K562 (cell line): ENCODE data around the gene MAN2A1. TPM values are rescaled to one million over a fixed set of nuclear protein-coding genes. Genes with fewer than 3 reads are reported as not detected.

Experiments
- ATAC-seq: fragments of 200-7000 bp; cut with Tn5 transposase; 3 replicates; pipeline ENCODE4 v1.9.1; 2020; ENCODE audit warnings: moderate library complexity
- BruUV-seq: library from RNA; stranded (reverse); fragments of 400-500 nt; replicated peaks from 2 replicates; lab custom pipeline; 2021; lab: Mats Ljungman, UMichigan
- CTCF ChIA-PET: fragments of 300-600 bp; formaldehyde crosslinking; extraction: SDS; loops from one replicate; lab custom pipeline; 2021; ENCODE audit warnings: low intra/inter-chr PET ratio; lab: Yijun Ruan, JAX
- POLR2A ChIA-PET: fragments of 300-600, 350-650 bp; sonication (Branson Sonifier 250); formaldehyde crosslinking; extraction: SDS; loops from one replicate; lab custom pipeline; 2021; ENCODE audit warnings: antibody characterized with exemption, inconsistent platforms; lab: Yijun Ruan, JAX
- DNase-seq, 4 experiments: peaks; one replicate each; pipeline versions ENCODE4 v3.0.0 to v3.0.0-alpha.2; 2011 to 2018; ENCODE audit warnings: low spot score in 3 of 4, mixed read lengths in 3 of 4; ENCODE audit errors: extremely low read depth in 1 of 4
- FAIRE-seq: peaks from 2 replicates; lab custom pipeline; 2011; peaks lifted over from hg19 to GRCh38; lab: Jason Lieb, UNC
- H2AFZ ChIP-seq: 2 replicates; pipeline ENCODE4 v1.6.0; 2011; ENCODE audit warnings: low read depth, low read length, control low read depth, inconsistent platforms
- H3K27ac ChIP-seq: fragments of 200-600 bp; 3 replicates; pipeline ENCODE4 v1.8.0; 2011; ENCODE audit warnings: low read depth, mild to moderate bottlenecking, control low read depth, inconsistent platforms, low read length, moderate library complexity, mixed read lengths; ENCODE audit errors: extremely low read depth
- H3K27me3 ChIP-seq, 2 experiments: fragments of 300-600 bp in 1 of 2; 2 replicates in 1 of 2; 3 replicates in 1 of 2; pipeline versions ENCODE4 v1.6.0 to v1.8.0; 2011; ENCODE audit warnings: inconsistent platforms in 2 of 2, low read length in 2 of 2, mild to moderate bottlenecking in 1 of 2, mixed read lengths in 1 of 2, moderate library complexity in 1 of 2; ENCODE audit not compliant: control insufficient read depth in 2 of 2, insufficient read depth in 2 of 2
- H3K36me3 ChIP-seq: fragments of 300-600 bp; 3 replicates; pipeline ENCODE4 v1.8.0; 2011; ENCODE audit warnings: mild to moderate bottlenecking, low read length, inconsistent platforms; ENCODE audit not compliant: control insufficient read depth, insufficient read depth
- H3K4me1 ChIP-seq, 2 experiments: fragments of 200-600 bp in 1 of 2; replicated peaks in 1 of 2; 2 replicates in 1 of 2; 3 replicates in 1 of 2; pipeline versions ENCODE4 v1.5.1 to v1.8.0; 2011; ENCODE audit warnings: inconsistent platforms in 2 of 2, low read length in 2 of 2, mild to moderate bottlenecking in 1 of 2, mixed read lengths in 1 of 2, moderate library complexity in 1 of 2; ENCODE audit not compliant: control insufficient read depth in 2 of 2, insufficient read depth in 2 of 2
- H3K4me2 ChIP-seq: 2 replicates; pipeline ENCODE4 v1.6.1; 2011; ENCODE audit warnings: low read length, control low read depth, inconsistent platforms, mixed read lengths; ENCODE audit not compliant: insufficient read depth
- H3K4me3 ChIP-seq: fragments of 200-600 bp; sonication (generic), shearing (Covaris generic); 2 replicates; pipeline ENCODE4 v1.5.1; 2016; ENCODE audit warnings: control low read depth, inconsistent platforms
- H3K79me2 ChIP-seq: fragments of 200-600 bp; 3 replicates; pipeline ENCODE4 v1.8.0; 2011; ENCODE audit warnings: low read length, inconsistent platforms; ENCODE audit not compliant: control insufficient read depth, insufficient read depth
- H3K9ac ChIP-seq, 2 experiments: 2 replicates each; pipeline versions ENCODE4 v1.6.0 to v1.6.1; 2011; ENCODE audit warnings: low read depth in 2 of 2, low read length in 2 of 2, control low read depth in 1 of 2, inconsistent platforms in 1 of 2, mild to moderate bottlenecking in 1 of 2, mixed read lengths in 1 of 2; ENCODE audit not compliant: insufficient read depth in 1 of 2
- H3K9me1 ChIP-seq: one replicate; pipeline ENCODE4 v1.6.0; 2011; ENCODE audit warnings: inconsistent platforms, mild to moderate bottlenecking, low read length, moderate library complexity; ENCODE audit not compliant: control insufficient read depth, insufficient read depth
- H3K9me3 ChIP-seq: replicated peaks from 2 replicates; pipeline ENCODE4 v1.5.1; 2011; ENCODE audit warnings: low read depth, low read length, inconsistent platforms; ENCODE audit not compliant: control insufficient read depth, insufficient read depth
- H4K20me1 ChIP-seq: replicated peaks from 2 replicates; pipeline ENCODE4 v1.6.1; 2011; ENCODE audit warnings: low read length, inconsistent platforms, mixed read lengths; ENCODE audit not compliant: control insufficient read depth, insufficient read depth
- AFF1 ChIP-seq, 2 experiments: fragments of 450-650 bp; IDR thresholded peaks; 2 replicates each; pipeline ENCODE4 v1.6.1; 2018; ENCODE audit warnings: mild to moderate bottlenecking in 2 of 2, low read depth in 1 of 2; ENCODE audit not compliant: partially characterized antibody in 2 of 2
- DPF2 ChIP-seq: fragments of 450-650 bp; IDR thresholded peaks from 2 replicates; pipeline ENCODE4 v1.6.1; 2016
- E2F4 ChIP-seq: sonication (generic); formaldehyde crosslinking; IDR thresholded peaks from 2 replicates; pipeline ENCODE4 v1.8.0; 2022; ENCODE audit warnings: mild to moderate bottlenecking, low read depth, missing genetic modification reagents
- FOXA3 ChIP-seq, 2 experiments: fragments of 450-650 bp in 1 of 2; sonication (generic) in 1 of 2; formaldehyde crosslinking; IDR thresholded peaks in 1 of 2; conservative IDR thresholded peaks in 1 of 2; 2 replicates each; pipeline versions ENCODE4 v1.4.0 to v1.8.0; 2020 to 2022; ENCODE audit warnings: mild to moderate bottlenecking in 2 of 2, missing genetic modification reagents in 1 of 2
- GATAD2A ChIP-seq: fragments of 450-650 bp; IDR thresholded peaks from 2 replicates; pipeline ENCODE4 v1.6.1; 2017
- MAFF ChIP-seq: IDR thresholded peaks from 2 replicates; pipeline ENCODE4 v1.6.1; 2012; ENCODE audit warnings: low read length, improper control_type of control experiment
- MAZ ChIP-seq, 2 experiments: fragments of 450-650 bp in 1 of 2; sonication (generic) in 1 of 2; formaldehyde crosslinking; IDR thresholded peaks in 1 of 2; conservative IDR thresholded peaks in 1 of 2; 2 replicates each; pipeline versions ENCODE4 v1.4.0 to v1.5.0; 2020; ENCODE audit warnings: mild to moderate bottlenecking in 1 of 2, missing genetic modification reagents in 1 of 2
- NFE2L1 ChIP-seq: fragments of 450-650 bp; IDR thresholded peaks from 2 replicates; pipeline ENCODE4 v1.6.1; 2016; ENCODE audit warnings: missing genetic modification characterization, low read depth, mild to moderate bottlenecking, missing compliant biosample characterization, moderate library complexity, borderline replicate concordance
- SPI1 ChIP-seq: IDR thresholded peaks from 2 replicates; pipeline ENCODE4 v1.6.1; 2011; ENCODE audit warnings: low read depth, low read length, control low read depth, borderline replicate concordance
- TGIF2 ChIP-seq: sonication (generic); formaldehyde crosslinking; IDR thresholded peaks from 2 replicates; pipeline ENCODE4 v1.8.1; 2022; ENCODE audit warnings: mild to moderate bottlenecking, missing genetic modification reagents, moderate library complexity
- TOE1 ChIP-seq, 2 experiments: fragments of 450-650 bp in 1 of 2; sonication (generic) in 1 of 2; formaldehyde crosslinking in 1 of 2; IDR thresholded peaks; 2 replicates each; pipeline versions ENCODE4 v1.7.1 to v1.8.0; 2016 to 2022; ENCODE audit warnings: borderline replicate concordance in 2 of 2, mild to moderate bottlenecking in 2 of 2, antibody characterized with exemption in 1 of 2, inconsistent platforms in 1 of 2, low read depth in 1 of 2, missing genetic modification reagents in 1 of 2, moderate library complexity in 1 of 2
- YY1 ChIP-seq, 3 experiments: IDR thresholded peaks; 2 replicates each; pipeline ENCODE4 v1.6.1; 2011; ENCODE audit warnings: low read length in 2 of 3, mild to moderate bottlenecking in 2 of 3, moderate library complexity in 2 of 3, borderline replicate concordance in 1 of 3, control low read depth in 1 of 3, low read depth in 1 of 3; ENCODE audit not compliant: insufficient read depth in 3 of 3, insufficient replicate concordance in 2 of 3, control insufficient read depth in 1 of 3, insufficient read length in 1 of 3; ENCODE audit errors: extremely low read depth in 1 of 3
- ZNF507 ChIP-seq: conservative IDR thresholded peaks from 2 replicates; pipeline ENCODE4 v1.6.1; 2017; ENCODE audit warnings: missing genetic modification characterization, missing compliant biosample characterization
- ZNF639 ChIP-seq, 2 experiments: fragments of 200-800 bp in 1 of 2; sonication (Bioruptor generic) in 1 of 2; sonication (generic) in 1 of 2; formaldehyde crosslinking in 1 of 2; IDR thresholded peaks in 1 of 2; conservative IDR thresholded peaks in 1 of 2; 2 replicates each; pipeline versions ENCODE4 v1.5.0 to v1.6.1; 2016 to 2020; ENCODE audit warnings: missing compliant biosample characterization in 1 of 2, missing genetic modification characterization in 1 of 2, missing genetic modification reagents in 1 of 2
- WGBS: fragments of 100-300 bp; shearing (Covaris generic); methylation state at CpG from one replicate; pipeline ENCODE4 v1.1.6; 2016; ENCODE audit warnings: low coverage, mixed read lengths; ENCODE audit not compliant: insufficient coverage; ENCODE audit errors: missing lambda C conversion rate; 5-methylcytosine and 5-hydroxymethylcytosine counted together
- in situ Hi-C: fragments of 300-500 bp; cut with MboI; formaldehyde crosslinking; loops from 4 replicates; pipeline ENCODE4 v1.15.0; 2018; ENCODE audit warnings: inconsistent platforms, mixed read lengths
- intact Hi-C: fragments of 100-400 bp; cut with micrococcal nuclease; formaldehyde crosslinking; loops from 2 replicates; pipeline ENCODE4 v1.14.2; 2022
- polyA plus RNA-seq, 8 experiments: library from polyadenylated mRNA; depleted of rRNA in 4 of 8; stranded (reverse) in 5 of 8; unstranded in 3 of 8; fragments of >200 nt; fragmentation: Nextera tagmentation in 2 of 8; fragmentation: Illumina TruSeq in 1 of 8; extraction: Ambion mirVana in 2 of 8; extraction: Trizol in 1 of 8; gene quantifications; 2 replicates each; pipeline versions ENCODE4 v1.2.1 to v1.2.3, GENCODE V29; 2011 to 2014; ENCODE audit warnings: inconsistent platforms in 1 of 8, missing spikeins in 1 of 8
- total RNA-seq, 7 experiments: library from RNA; depleted of rRNA in 6 of 7; stranded (reverse); fragments of >200 nt in 6 of 7; fragmentation: Illumina TruSeq in 2 of 7; extraction: Trizol in 2 of 7; gene quantifications; 2 replicates each; pipeline versions ENCODE4 v1.2.1 to v1.2.3, GENCODE V29; 2011 to 2021; ENCODE audit warnings: low replicate concordance in 1 of 7

Gene MAN2A1
- total and polyA plus RNA-seq, 9 of the 15 experiments (the other 6 are each of a cell fraction or from before 2014, with no cell fraction given), result 5.2 to 32.0 (median 19.8) TPM

- H3K4me1 ChIP-seq, result no peaks in the 10 kb centered on the region
- intact Hi-C loops (no loop called here), in situ Hi-C loops (no loop called here)
- DNase-seq (peak in 1 of 4 experiments; percentile 12), ATAC-seq (peak; percentile 68), FAIRE-seq (peak; percentile 35)
- peaks cover 12% of the 10 kb centered on the region for H3K36me3 ChIP-seq
- H3K9me1 ChIP-seq, result no peaks in the 10 kb centered on the region
- BruUV-seq, result no TSS peak
- no peak overlapping the region for H3K9ac ChIP-seq
- H3K9me3 ChIP-seq, result no peaks in the 10 kb centered on the region
- no peaks in the 10 kb centered on the region for H4K20me1 ChIP-seq
- 44% methylated on average over 3 of the region's 3 CpGs for WGBS
- ChIA-PET POLR2A (no interaction called here), CTCF (no interaction called here)
- peak overlapping the region; percentile 65 for H3K27ac ChIP-seq
- H3K4me2 ChIP-seq, result no peak overlapping the region
- H3K4me3 ChIP-seq, result no peak overlapping the region
- no peaks in the 10 kb centered on the region for H3K79me2 ChIP-seq
- no peaks in the 10 kb centered on the region for H3K27me3 ChIP-seq
- no peak overlapping the region; the same call in 1 of the 2 replicates for H2AFZ ChIP-seq
- TF ChIP-seq SPI1, result peak; percentile 55
- TF ChIP-seq GATAD2A, result 0 out of 2 replicates have a peak, but pooled peaks have one; percentile 34
- no peak for TF ChIP-seq AFF1 (IDR thresholded peaks at IDR 0.05; ENCODE audit: low read depth in 1 of 2, partially characterized antibody in 2 of 2)
- no peak for TF ChIP-seq MAZ (CRISPR knock-in tag; conservative IDR thresholded peaks at IDR 0.05 in 1 of 2, IDR thresholded peaks at IDR 0.05 in 1 of 2)
- no peak for TF ChIP-seq TOE1 (IDR thresholded peaks at IDR 0.05; ENCODE audit: borderline replicate concordance)
- TF ChIP-seq TOE1 (CRISPR knock-in tag; IDR thresholded peaks at IDR 0.05; ENCODE audit: borderline replicate concordance, low read depth), result no peak
- no peak for TF ChIP-seq MAFF
- TF ChIP-seq FOXA3 (CRISPR knock-in tag; conservative IDR thresholded peaks at IDR 0.05 in 1 of 2, IDR thresholded peaks at IDR 0.05 in 1 of 2), result no peak
- TF ChIP-seq ZNF507 (tag), result no peak
- 0 out of 2 replicates have a peak, but pooled peaks have one; percentile 53 for TF ChIP-seq DPF2
- no peak for TF ChIP-seq TGIF2 (CRISPR knock-in tag)
- no peak for TF ChIP-seq YY1 (IDR thresholded peaks at IDR 0.05; ENCODE audit: borderline replicate concordance in 1 of 3, control insufficient read depth in 1 of 3, extremely low read depth in 1 of 3, insufficient read depth in 3 of 3, insufficient read length in 1 of 3, insufficient replicate concordance in 2 of 3, low read depth in 1 of 3, low read length in 2 of 3)
- no peak for TF ChIP-seq ZNF639 (CRISPR knock-in tag; conservative IDR thresholded peaks at IDR 0.05 in 1 of 2, IDR thresholded peaks at IDR 0.05 in 1 of 2)
- no peak for TF ChIP-seq E2F4 (CRISPR knock-in tag)
- TF ChIP-seq NFE2L1 (tag), result no peak
These were observed 144.2 kb downstream of the MAN2A1 start for GRCh38 chr5:109833946-109834345.
